Fibroblast of villous mesenchyme (primary cell): ENCODE measurements around the gene COL26A1. TPM values are rescaled to one million over a fixed set of nuclear protein-coding genes. Genes with fewer than 3 reads are reported as not detected.

Experiments used
- DNase-seq: peaks from one replicate; pipeline ENCODE4 v3.0.0-alpha.2; 2010; ENCODE audit warnings: low read depth
- H3K4me3 ChIP-seq: 2 replicates; pipeline ENCODE4 v1.5.1; 2011; ENCODE audit warnings: low read depth, mild to moderate bottlenecking, low read length
- total RNA-seq: library from RNA; depleted of rRNA; stranded (reverse); fragments of >200 nt; gene quantifications from 2 replicates; pipeline ENCODE4 v1.2.3, GENCODE V29; 2012
- TF ChIP-seq, protein P1 (sequence below): IDR thresholded peaks from 2 replicates; pipeline ENCODE4 v1.5.1; 2012; ENCODE audit warnings: low read depth, mild to moderate bottlenecking, low read length; ENCODE audit not compliant: insufficient read depth

Gene COL26A1
- total RNA-seq, 1 donor = not detected

- no peak for DNase-seq
- TF ChIP-seq, protein P1, sequence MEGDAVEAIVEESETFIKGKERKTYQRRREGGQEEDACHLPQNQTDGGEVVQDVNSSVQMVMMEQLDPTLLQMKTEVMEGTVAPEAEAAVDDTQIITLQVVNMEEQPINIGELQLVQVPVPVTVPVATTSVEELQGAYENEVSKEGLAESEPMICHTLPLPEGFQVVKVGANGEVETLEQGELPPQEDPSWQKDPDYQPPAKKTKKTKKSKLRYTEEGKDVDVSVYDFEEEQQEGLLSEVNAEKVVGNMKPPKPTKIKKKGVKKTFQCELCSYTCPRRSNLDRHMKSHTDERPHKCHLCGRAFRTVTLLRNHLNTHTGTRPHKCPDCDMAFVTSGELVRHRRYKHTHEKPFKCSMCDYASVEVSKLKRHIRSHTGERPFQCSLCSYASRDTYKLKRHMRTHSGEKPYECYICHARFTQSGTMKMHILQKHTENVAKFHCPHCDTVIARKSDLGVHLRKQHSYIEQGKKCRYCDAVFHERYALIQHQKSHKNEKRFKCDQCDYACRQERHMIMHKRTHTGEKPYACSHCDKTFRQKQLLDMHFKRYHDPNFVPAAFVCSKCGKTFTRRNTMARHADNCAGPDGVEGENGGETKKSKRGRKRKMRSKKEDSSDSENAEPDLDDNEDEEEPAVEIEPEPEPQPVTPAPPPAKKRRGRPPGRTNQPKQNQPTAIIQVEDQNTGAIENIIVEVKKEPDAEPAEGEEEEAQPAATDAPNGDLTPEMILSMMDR = no peak
- H3K4me3 ChIP-seq = no peak overlapping the region
These were observed 200.0 kb downstream of the COL26A1 start for GRCh38 chr7:101562531-101563197.

DNA sequence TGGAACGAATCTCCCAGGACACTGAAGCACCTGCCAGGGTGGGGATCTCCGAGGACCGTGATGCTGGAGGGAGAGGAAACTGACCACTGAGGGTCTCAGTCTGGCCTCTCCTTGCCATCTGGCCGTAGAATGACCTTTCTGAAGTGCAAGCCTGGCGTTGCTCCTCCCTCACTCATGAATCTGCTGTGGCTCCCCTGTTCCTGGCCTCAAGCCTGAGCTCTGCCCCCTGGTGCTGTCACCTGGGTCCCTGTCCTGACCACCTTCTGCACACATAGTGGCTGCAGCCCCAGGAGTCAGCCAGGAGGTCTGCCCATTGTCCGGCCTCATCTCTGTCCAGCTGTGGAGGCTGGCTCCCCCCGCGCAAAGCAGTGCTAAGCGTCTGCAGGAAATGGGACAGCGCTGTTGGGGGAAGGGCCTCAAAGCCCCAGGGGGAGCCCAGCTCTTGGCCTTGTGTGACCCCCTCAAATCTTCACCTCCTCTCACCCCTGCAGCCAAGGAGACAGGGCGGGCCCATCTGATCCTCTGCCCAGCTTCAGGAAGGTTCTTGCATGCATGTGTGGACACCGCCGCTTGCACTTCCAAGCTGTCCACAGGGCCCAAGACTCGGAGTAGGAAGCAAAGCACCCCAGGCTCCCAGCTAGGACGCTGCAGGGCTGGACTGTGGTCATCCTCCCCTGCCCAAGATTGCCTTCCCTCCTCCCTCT, 200.7 kb downstream of the COL26A1 start:
- DNase-seq = no peak
- TF ChIP-seq, protein P1 = no peak
- no peak overlapping the region for H3K4me3 ChIP-seq

DNA sequence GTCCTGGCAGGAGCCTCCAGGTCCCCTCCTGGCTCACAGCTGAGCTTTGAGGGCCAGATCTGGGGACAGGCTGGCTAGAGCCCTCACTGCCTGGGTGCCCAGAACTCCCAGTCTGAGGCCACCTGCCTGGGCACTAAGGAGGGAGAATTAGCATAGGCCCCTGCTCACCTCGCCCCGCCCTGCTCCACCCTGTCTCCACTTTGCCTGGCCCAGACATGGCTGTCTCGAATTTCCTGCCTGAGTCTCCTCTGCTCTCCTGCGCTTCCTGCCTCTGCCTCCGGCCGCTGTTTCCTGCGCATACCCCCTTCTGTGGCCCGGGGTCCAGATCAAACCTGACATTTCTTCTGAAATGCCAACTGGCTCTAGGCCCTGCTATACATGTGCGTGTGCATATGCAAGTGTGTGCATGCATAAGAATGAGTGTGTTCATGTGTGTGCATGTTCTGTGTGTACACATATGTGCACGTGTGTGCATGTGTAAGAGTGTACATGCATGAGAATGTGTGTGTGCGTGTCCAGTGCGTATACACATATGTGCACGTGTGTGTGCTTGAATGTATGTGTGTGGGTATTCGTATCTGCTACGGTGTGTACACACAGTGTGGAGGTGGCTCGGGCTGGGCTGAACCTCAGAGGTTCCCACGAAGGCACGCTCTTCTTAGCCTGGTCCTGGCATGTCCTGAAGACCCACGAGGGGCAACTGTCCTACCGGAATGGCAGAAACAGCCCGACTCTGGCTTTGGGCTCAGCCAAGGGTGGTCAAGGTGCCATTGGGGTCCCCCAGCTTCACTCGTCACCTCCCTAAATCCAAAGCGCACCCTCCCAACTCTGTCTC, 201.5 kb downstream of the COL26A1 start:
- TF ChIP-seq, protein P1 = no peak

DNA sequence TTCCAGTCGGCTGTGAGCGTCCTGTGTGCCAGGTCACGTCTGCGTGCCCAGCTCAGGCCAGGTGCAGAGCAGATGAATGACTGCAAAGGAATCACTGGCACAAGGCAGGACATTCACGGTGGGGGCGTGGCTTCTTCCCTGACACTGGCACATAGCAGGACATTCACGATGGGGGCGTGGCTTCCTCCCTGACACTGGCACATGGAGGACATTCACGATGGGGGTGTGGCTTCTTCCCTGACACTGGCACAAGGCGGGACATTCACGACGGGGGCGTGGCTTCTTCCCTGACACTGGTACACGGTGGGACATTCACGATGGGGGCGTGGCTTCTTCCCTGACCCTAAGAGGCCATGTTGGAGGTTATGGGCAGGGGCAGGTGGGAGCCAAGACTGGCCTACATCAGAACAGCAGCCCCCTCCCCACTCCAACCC, 202.1 kb downstream of the COL26A1 start:
- TF ChIP-seq, protein P1 = no peak
- no peak for DNase-seq
- no peak overlapping the region for H3K4me3 ChIP-seq

More for the DNA sequence above, 201.5 kb downstream of the COL26A1 start:
- no peak overlapping the region for H3K4me3 ChIP-seq
- no peak for DNase-seq

GRCh38 chr7:101565601-101566209, 203.0 kb downstream of the COL26A1 start:
- TF ChIP-seq, protein P1 = no peak
- H3K4me3 ChIP-seq = no peak overlapping the region
- DNase-seq = no peak

DNA sequence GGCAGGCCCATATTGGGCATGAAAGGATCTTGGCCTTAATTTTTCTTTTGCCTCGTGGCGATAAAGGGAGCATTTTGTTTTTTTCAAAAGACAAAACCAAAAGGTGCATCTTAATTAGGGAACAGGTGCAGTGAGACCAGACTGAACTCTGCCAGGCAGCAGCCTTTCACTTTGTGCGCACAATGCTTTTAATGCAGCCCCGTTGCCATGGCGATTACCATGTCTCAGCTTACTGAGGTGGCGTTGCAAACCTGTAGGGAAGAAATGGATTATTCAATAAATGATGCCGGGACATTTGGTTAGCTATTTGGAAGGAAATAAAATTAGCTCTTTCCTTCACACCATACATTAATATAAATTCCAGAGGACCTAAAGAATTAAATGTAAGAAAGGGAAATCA, 204.6 kb downstream of the COL26A1 start:
- DNase-seq = no peak
- TF ChIP-seq, protein P1 = no peak
- no peak overlapping the region for H3K4me3 ChIP-seq
